Esophagus squamous epithelium (tissue), 4 donors: ENCODE measurements around the gene ITIH4.

Source experiments
- CTCF ChIP-seq, 6 experiments: fragments of 450-650 bp in 4 of 6; fragments of 200-600 bp in 2 of 6; sonication (generic) in 2 of 6; IDR thresholded peaks; one replicate each; pipeline ENCODE4 v1.5.1; 2016 to 2019; ENCODE audit warnings: antibody characterized with exemption in 6 of 6, mild to moderate bottlenecking in 4 of 6, moderate library complexity in 4 of 6
- POLR2A ChIP-seq, 4 donors: fragments of 450-650 bp; IDR thresholded peaks; one replicate each; pipeline ENCODE4 v1.6.1; 2017; ENCODE audit warnings: antibody characterized with exemption in 4 of 4, mild to moderate bottlenecking in 4 of 4, moderate library complexity in 3 of 4

- no peak for TF ChIP-seq CTCF (IDR thresholded peaks at IDR 0.05)
- no peak for TF ChIP-seq POLR2A (IDR thresholded peaks at IDR 0.05)
Measured at GRCh38 chr3:52788890-52789745, 41.4 kb downstream of the ITIH4 start.
